Effector memory CD8-positive, alpha-beta T cell (primary cell): Measurements from ENCODE around the gene SMURF2.

Source experiments
- ATAC-seq: fragments of 150-1000 bp; cut with Tn5 transposase; replicated peaks from 2 replicates; pipeline ENCODE4 v1.10.0; 2021; ENCODE audit warnings: mild to moderate bottlenecking, moderate library complexity
- DNase-seq, 3 experiments: peaks; one replicate each; pipeline ENCODE4 v3.0.0; 2021
- H3K27ac Mint-ChIP-seq, 2 donors: one replicate each; pipeline ENCODE4 v1.8.0; 2022; ENCODE audit warnings: mild to moderate bottlenecking in 2 of 2, mixed read lengths in 2 of 2, moderate library complexity in 2 of 2
- H3K27me3 Mint-ChIP-seq, 2 donors: one replicate each; pipeline ENCODE4 v1.8.0; 2022; ENCODE audit warnings: mixed read lengths in 2 of 2
- H3K36me3 Mint-ChIP-seq: one replicate; pipeline ENCODE4 v1.8.0; 2022; ENCODE audit warnings: mild to moderate bottlenecking, moderate library complexity, mixed read lengths; ENCODE audit not compliant: insufficient read depth
- H3K4me1 Mint-ChIP-seq, 2 donors: one replicate each; pipeline ENCODE4 v1.8.0; 2022; ENCODE audit warnings: low read depth in 2 of 2, mixed read lengths in 2 of 2
- H3K4me3 Mint-ChIP-seq, 2 donors: one replicate each; pipeline ENCODE4 v1.8.0; 2022; ENCODE audit warnings: mild to moderate bottlenecking in 2 of 2, mixed read lengths in 2 of 2, moderate library complexity in 2 of 2
- H3K9me3 Mint-ChIP-seq, 2 donors: one replicate each; pipeline ENCODE4 v1.8.0; 2022; ENCODE audit warnings: mixed read lengths in 2 of 2

Gene SMURF2

GRCh38 chr17:64529221-64529620, 132.9 kb downstream of the SMURF2 start:
- ATAC-seq (no peak), DNase-seq (no peak)
- Mint-ChIP-seq H3K27ac (no peak overlapping the region), H3K36me3 (peaks cover 94% of the 10 kb centered on the region), H3K4me3 (no peak overlapping the region), H3K27me3 (no peaks in the 10 kb centered on the region), H3K9me3 (no peaks in the 10 kb centered on the region), H3K4me1 (peaks cover 2 to 5% of the 10 kb centered on the region in 2 donors)

DNA sequence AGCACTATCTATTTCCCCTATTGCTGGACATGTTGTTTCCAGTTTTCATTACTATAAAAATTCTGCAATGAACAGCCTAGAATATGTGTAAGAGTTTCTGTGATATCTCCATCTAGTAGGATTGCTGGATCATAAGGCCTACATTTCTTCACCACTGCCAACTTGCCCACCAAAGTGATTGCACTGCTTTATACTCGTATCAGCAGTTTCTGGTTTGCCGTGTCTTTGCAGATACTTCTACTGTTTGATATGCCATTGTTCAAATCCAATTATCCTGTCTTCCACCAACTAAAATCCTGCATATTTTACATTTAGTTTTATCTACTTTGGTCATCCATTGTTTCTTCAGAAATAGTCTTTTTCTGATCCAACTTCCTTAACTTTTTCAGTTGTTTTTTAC, 134.2 kb downstream of the SMURF2 start:
- Mint-ChIP-seq H3K9me3 (no peaks in the 10 kb centered on the region), H3K4me3 (no peak overlapping the region), H3K27me3 (no peaks in the 10 kb centered on the region), H3K36me3 (peaks cover 96% of the 10 kb centered on the region), H3K27ac (peak overlapping the region in 1 of 2 donors; percentile 30), H3K4me1 (peaks cover 2 to 5% of the 10 kb centered on the region in 2 donors)
- DNase-seq (no peak), ATAC-seq (no peak)

- Mint-ChIP-seq H3K9me3 (no peaks in the 10 kb centered on the region), H3K4me3 (no peak overlapping the region), H3K36me3 (peaks cover 78% of the 10 kb centered on the region), H3K4me1 (peaks cover 2 to 6% of the 10 kb centered on the region in 2 donors), H3K27ac (no peak overlapping the region), H3K27me3 (no peaks in the 10 kb centered on the region)
- no peak for ATAC-seq
- no peak for DNase-seq
These were observed 141.7 kb downstream of the SMURF2 start for GRCh38 chr17:64520359-64520758.

- Mint-ChIP-seq H3K4me3 (no peak overlapping the region), H3K27ac (no peak overlapping the region), H3K36me3 (peaks cover 78% of the 10 kb centered on the region), H3K27me3 (no peaks in the 10 kb centered on the region), H3K4me1 (peaks cover 7 to 11% of the 10 kb centered on the region in 2 donors), H3K9me3 (no peaks in the 10 kb centered on the region)
- no peak for DNase-seq
- ATAC-seq = no peak
These were observed 142.5 kb downstream of the SMURF2 start for GRCh38 chr17:64519601-64520000.

DNA sequence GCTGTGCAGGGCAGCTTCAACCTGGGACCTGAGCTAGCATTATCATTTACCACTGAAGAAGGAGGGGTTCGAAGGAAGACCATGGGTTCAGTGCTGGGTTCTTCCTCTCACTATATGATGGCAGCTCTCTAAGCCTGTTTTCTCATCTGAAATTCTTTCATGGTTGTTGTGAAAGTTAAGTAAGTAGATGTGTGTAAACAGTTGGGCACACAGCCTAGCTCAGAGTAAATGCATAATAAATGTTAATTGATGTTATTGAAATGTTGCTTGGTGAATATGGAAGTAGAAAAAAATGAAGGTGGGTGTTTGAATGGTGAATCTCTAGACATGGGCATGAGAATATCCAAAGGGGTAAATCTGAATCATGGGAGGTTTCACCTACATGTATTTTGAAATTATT, 146.3 kb downstream of the SMURF2 start:
- Mint-ChIP-seq H3K4me1 (peaks cover 7 to 18% of the 10 kb centered on the region in 2 donors), H3K9me3 (no peaks in the 10 kb centered on the region), H3K27ac (peak overlapping the region in 1 of 2 donors; percentile 15), H3K36me3 (peaks cover 76% of the 10 kb centered on the region), H3K27me3 (no peaks in the 10 kb centered on the region), H3K4me3 (no peak overlapping the region)
- ATAC-seq (no peak), DNase-seq (no peak)

DNA sequence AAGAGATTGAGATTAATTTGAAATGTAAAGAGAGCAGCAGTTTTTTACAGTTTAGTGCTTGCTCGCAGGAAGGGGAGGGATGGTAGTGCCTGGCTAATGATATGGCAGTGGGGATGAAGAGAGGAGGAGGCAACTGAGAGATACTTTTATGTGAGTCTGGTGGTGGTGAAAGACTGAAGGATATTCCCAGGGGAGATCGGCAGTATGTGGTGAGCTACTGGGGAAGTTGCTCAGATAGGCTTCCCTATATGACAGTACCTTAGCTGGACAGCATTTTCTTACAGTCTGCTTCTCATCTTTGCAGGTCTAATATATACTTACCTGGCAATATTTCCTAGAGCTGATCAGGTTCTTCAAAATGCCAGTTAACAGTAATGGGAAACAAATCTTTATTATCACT, 146.7 kb downstream of the SMURF2 start:
- no peaks in the 10 kb centered on the region for H3K9me3 Mint-ChIP-seq
- H3K27ac Mint-ChIP-seq = peak overlapping the region in 1 of 2 donors; percentile 15
- peaks cover 81% of the 10 kb centered on the region for H3K36me3 Mint-ChIP-seq
- H3K27me3 Mint-ChIP-seq = no peaks in the 10 kb centered on the region
- no peak overlapping the region for H3K4me3 Mint-ChIP-seq
- ATAC-seq (no peak), DNase-seq (no peak)
- H3K4me1 Mint-ChIP-seq = peaks cover 7 to 18% of the 10 kb centered on the region in 2 donors

- Mint-ChIP-seq H3K36me3 (peaks cover 73% of the 10 kb centered on the region), H3K4me3 (peak overlapping the region; percentile 25 to 37), H3K9me3 (no peaks in the 10 kb centered on the region), H3K27me3 (no peaks in the 10 kb centered on the region), H3K27ac (no peak overlapping the region), H3K4me1 (peaks cover 22 to 35% of the 10 kb centered on the region in 2 donors)
- DNase-seq = no peak
- no peak for ATAC-seq
These were observed 152.9 kb downstream of the SMURF2 start for GRCh38 chr17:64509179-64509578.

- Mint-ChIP-seq H3K36me3 (peaks cover 73% of the 10 kb centered on the region), H3K27ac (peak overlapping the region in 1 of 2 donors; percentile 76), H3K9me3 (no peaks in the 10 kb centered on the region), H3K27me3 (no peaks in the 10 kb centered on the region), H3K4me3 (peak overlapping the region; percentile 25 to 98), H3K4me1 (peaks cover 22 to 37% of the 10 kb centered on the region in 2 donors)
- ATAC-seq (no peak), DNase-seq (no peak)
These were observed 153.4 kb downstream of the SMURF2 start for GRCh38 chr17:64508683-64509082.

GRCh38 chr17:64507413-64507782, 154.7 kb downstream of the SMURF2 start:
- H3K9me3 Mint-ChIP-seq = no peaks in the 10 kb centered on the region
- peak overlapping the region; percentile 99 for H3K27ac Mint-ChIP-seq
- peak in 1 of 3 experiments; percentile 32 for DNase-seq
- ATAC-seq = peak; percentile 37
- H3K4me1 Mint-ChIP-seq = peaks cover 31 to 43% of the 10 kb centered on the region in 2 donors
- peaks cover 75% of the 10 kb centered on the region for H3K36me3 Mint-ChIP-seq
- peak overlapping the region; percentile 98 to 99 for H3K4me3 Mint-ChIP-seq
- H3K27me3 Mint-ChIP-seq = no peaks in the 10 kb centered on the region

DNA sequence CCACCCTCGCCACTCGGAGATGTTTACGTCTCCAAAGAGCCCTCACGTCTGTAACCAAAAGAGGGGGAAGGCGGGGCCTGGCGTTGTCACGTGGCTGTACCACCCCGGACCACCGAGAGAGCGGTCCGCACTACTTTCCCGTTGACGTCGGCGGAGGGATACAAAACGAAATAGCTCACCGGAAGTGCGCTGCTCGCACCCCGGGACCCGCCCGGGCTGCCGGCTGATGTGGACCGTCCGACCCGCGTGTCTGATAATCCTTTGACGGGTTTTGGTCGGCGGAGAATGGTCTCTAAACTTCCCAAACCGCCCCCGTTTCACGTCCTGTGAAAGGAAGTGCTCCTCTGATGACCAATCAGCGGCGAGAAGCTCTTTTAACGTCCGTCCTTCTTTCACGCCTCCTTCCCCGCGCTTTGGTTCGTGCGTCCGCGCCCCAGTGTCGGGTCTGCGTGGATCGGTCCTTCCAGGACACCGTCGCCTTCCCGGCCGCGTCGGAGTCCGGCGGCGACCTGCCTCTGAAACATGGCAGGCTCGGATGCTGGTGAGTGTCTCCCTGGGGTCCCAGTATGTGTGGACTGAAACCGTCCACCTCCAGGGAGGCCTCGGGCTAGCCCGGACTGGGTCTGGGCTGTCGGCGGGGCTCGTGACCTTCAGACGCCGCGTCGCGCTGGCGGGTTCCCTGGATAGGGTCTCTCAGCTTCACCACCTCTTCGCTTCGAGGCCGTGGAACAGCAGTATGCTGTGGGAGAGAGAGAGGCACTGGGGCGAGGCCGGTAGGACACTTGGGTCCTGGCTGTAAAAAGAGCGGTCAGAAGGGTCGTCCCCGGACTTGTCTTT, 155.3 kb downstream of the SMURF2 start, which contains the start of gene CEP95:
CEP95 (plus strand) TSS at position 402 of the 837 bp plus-strand sequence; CDS start at position 523, 121 bp downstream.
- Mint-ChIP-seq H3K36me3 (peaks cover 81% of the 10 kb centered on the region), H3K27me3 (no peaks in the 10 kb centered on the region)
- DNase-seq = peak; percentile 94 to 96 (median 96)

DNA sequence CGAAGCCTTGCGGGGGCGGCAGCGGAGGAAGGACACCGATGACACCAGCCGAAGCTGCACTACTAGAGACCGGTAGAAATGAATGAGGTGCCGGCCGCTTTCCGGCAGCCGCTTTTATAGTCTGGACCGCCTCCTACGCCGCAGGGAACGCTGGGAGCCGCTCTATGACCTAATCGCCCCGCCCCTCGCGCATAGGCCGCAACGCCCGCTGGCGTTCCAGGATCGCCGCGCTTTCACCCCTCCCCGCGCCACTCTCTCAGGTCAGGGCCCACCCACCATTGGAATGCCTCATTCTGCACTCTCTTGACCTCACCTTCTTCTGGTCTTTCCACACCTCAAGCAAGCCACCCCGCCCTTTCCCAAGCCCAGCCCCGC, 155.9 kb downstream of the SMURF2 start, which contains the start of gene DDX5:
DDX5 (minus strand) TSS at position 89 of the 375 bp plus-strand sequence. CDS start 170 bp downstream, outside the sequence.
- H3K4me1 Mint-ChIP-seq = peaks cover 37 to 55% of the 10 kb centered on the region in 2 donors
- H3K4me3 Mint-ChIP-seq = peak within 1 kb of the TSS; percentile 98 to 99
- no peaks in the 10 kb centered on the region for H3K27me3 Mint-ChIP-seq

More for the DNA sequence above, 155.3 kb downstream of the SMURF2 start, which contains the start of gene CEP95:
- Mint-ChIP-seq H3K9me3 (no peaks in the 10 kb centered on the region), H3K27ac (peak within 1 kb of the TSS; percentile 99), H3K4me3 (peak within 1 kb of the TSS; percentile 98 to 99), H3K4me1 (peaks cover 33 to 49% of the 10 kb centered on the region in 2 donors)
- ATAC-seq = peak; percentile 66

DNA sequence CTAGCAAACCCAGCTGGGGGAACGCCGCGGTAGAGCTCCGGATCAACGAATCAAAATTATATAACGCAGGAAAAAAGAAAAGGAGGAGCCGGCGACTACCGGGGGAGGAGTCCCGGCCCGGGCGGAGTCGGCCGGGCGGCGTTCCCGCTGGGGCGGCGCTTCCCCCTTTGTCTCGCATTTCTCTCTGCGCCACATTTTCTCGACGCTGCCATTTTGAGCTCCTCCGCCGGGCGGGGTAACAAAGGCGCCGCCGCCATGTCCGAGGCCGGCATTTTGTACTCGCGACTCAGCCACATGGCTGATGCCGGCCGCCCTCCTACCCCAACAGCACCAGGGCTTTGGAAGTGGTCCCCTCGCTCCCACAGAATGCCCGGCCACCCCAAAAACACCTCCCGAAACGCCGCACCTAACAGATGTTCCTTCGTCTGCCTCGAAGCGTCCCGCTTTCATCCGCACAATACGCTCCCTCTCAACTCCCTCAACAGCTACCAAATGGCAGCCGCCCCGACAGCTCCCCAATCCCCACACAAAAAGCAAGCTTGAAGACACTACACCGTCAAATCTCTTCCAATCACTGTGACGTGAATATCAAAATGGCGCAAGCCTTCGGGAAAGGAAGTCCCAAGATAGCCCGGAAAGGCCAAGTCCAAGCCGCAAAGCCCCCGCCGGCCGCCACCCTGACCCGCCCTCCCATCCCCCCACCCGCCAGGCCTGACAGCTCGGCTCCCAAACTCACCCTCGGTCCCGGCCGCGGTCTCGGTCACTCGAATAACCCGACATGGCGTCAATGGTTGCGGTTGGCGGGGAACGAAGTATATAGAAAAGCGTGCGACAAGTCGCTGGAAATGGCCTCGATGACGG, 156.5 kb downstream of the SMURF2 start:
- Mint-ChIP-seq H3K4me1 (peaks cover 41 to 61% of the 10 kb centered on the region in 2 donors), H3K27me3 (no peaks in the 10 kb centered on the region), H3K36me3 (peaks cover 81% of the 10 kb centered on the region), H3K27ac (peak overlapping the region; percentile 99), H3K4me3 (peak overlapping the region; percentile 98 to 99), H3K9me3 (no peaks in the 10 kb centered on the region)
- DNase-seq (peak; percentile 81 to 86 (median 84)), ATAC-seq (peak; percentile 33)

More for the DNA sequence above, 155.9 kb downstream of the SMURF2 start, which contains the start of gene DDX5:
- H3K27ac Mint-ChIP-seq = peak within 1 kb of the TSS; percentile 99
- no peaks in the 10 kb centered on the region for H3K9me3 Mint-ChIP-seq
- peaks cover 81% of the 10 kb centered on the region for H3K36me3 Mint-ChIP-seq
- DNase-seq (peak; percentile 95 to 96 (median 96)), ATAC-seq (peak; percentile 62)

DNA sequence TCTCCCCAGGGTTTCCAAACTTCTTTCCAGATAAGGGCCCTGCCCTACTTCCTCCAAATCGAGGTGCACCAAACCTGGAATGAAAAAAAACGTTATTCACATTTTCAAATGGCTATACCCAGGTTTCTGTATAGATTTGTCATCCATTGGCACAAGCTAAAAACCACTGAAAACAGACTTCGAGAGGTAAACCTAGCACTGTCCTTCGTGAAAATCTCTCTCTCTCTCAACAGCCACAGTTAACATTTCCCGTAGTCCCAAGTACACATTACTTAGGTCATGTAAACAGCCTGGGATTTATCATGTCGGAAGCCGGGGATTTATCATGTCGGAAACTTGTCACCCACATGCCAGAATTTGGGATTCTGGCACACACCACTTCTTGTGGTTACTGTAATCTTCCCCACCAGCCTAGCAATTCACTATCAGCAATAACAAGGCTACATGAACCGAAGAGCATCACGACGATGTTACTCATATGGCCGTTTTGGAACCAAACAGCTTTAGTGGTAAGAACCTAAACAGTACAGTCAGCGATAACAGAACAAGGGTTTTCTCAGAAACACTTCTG, 157.3 kb downstream of the SMURF2 start:
- H3K27me3 Mint-ChIP-seq = no peaks in the 10 kb centered on the region
- peaks cover 47 to 64% of the 10 kb centered on the region in 2 donors for H3K4me1 Mint-ChIP-seq
- no peak for DNase-seq
- H3K4me3 Mint-ChIP-seq = peak overlapping the region; percentile 98 to 99
- H3K27ac Mint-ChIP-seq = peak overlapping the region; percentile 99
- no peaks in the 10 kb centered on the region for H3K9me3 Mint-ChIP-seq
- ATAC-seq = no peak
- peaks cover 81% of the 10 kb centered on the region for H3K36me3 Mint-ChIP-seq
